Measurements from ENCODE around the gene AKNA.
"Not testable (repeated sequence)": the region's sequence is repeated elsewhere in the genome, so short reads cannot be mapped to it uniquely, and the experiment has no call there.

Gene AKNA

GRCh38 chr9:114342755-114343440 lies 44.9 kb downstream of the AKNA start:
- Mint-ChIP-seq H3K27me3 (no peaks in the 10 kb centered on the region), H3K27ac (ENCODE audit: low read depth) (peak overlapping the region; percentile 32), H3K4me1 (peaks cover 24% of the 10 kb centered on the region), H3K9me3 (no peaks in the 10 kb centered on the region), H3K4me3 (no peak overlapping the region), H3K36me3 (ENCODE audit: insufficient read depth) (peaks cover 84% of the 10 kb centered on the region)
- DNase-seq (ENCODE audit: low spot score in 2 of 2): no peak
- no peak for ATAC-seq (replicated peaks; ENCODE audit: extremely low read depth, poor library complexity, severe bottlenecking)

GRCh38 chr9:114341991-114342390 lies 45.8 kb downstream of the AKNA start:
- DNase-seq (ENCODE audit: low spot score in 2 of 2) (no peak), ATAC-seq (replicated peaks; ENCODE audit: extremely low read depth, poor library complexity, severe bottlenecking) (no peak)
- no peaks in the 10 kb centered on the region for H3K27me3 Mint-ChIP-seq
- H3K4me1 Mint-ChIP-seq: peaks cover 24% of the 10 kb centered on the region
- H3K4me3 Mint-ChIP-seq: no peak overlapping the region
- peak overlapping the region; percentile 85 for H3K27ac Mint-ChIP-seq (ENCODE audit: low read depth)
- peaks cover 84% of the 10 kb centered on the region for H3K36me3 Mint-ChIP-seq (ENCODE audit: insufficient read depth)
- H3K9me3 Mint-ChIP-seq: no peaks in the 10 kb centered on the region

GRCh38 chr9:114341152-114341830 lies 46.5 kb downstream of the AKNA start:
- DNase-seq (ENCODE audit: low spot score in 2 of 2) (no peak), ATAC-seq (replicated peaks; ENCODE audit: extremely low read depth, poor library complexity, severe bottlenecking) (no peak)
- H3K36me3 Mint-ChIP-seq (ENCODE audit: insufficient read depth): peaks cover 83% of the 10 kb centered on the region

GRCh38 chr9:114339130-114339908 lies 48.5 kb downstream of the AKNA start:
- H3K27me3 Mint-ChIP-seq: no peaks in the 10 kb centered on the region
- peak overlapping the region; percentile 49 for H3K27ac Mint-ChIP-seq (ENCODE audit: low read depth)
- peaks cover 24% of the 10 kb centered on the region for H3K4me1 Mint-ChIP-seq
- no peaks in the 10 kb centered on the region for H3K9me3 Mint-ChIP-seq
- peaks cover 83% of the 10 kb centered on the region for H3K36me3 Mint-ChIP-seq (ENCODE audit: insufficient read depth)
- H3K4me3 Mint-ChIP-seq: no peak overlapping the region
- ATAC-seq (replicated peaks; ENCODE audit: extremely low read depth, poor library complexity, severe bottlenecking) (peak; percentile 38), DNase-seq (ENCODE audit: low spot score in 2 of 2) (peak; percentile 27 to 43)

More at GRCh38 chr9:114341152-114341830, 46.5 kb downstream of the AKNA start:
- Mint-ChIP-seq H3K27ac (ENCODE audit: low read depth) (peak overlapping the region; percentile 85), H3K27me3 (no peaks in the 10 kb centered on the region), H3K4me3 (no peak overlapping the region), H3K9me3 (no peaks in the 10 kb centered on the region), H3K4me1 (peaks cover 24% of the 10 kb centered on the region)

GRCh38 chr9:114338187-114338586 lies 49.6 kb downstream of the AKNA start:
- Mint-ChIP-seq H3K4me1 (peaks cover 18% of the 10 kb centered on the region), H3K9me3 (no peaks in the 10 kb centered on the region), H3K4me3 (no peak overlapping the region), H3K27ac (ENCODE audit: low read depth) (no peak overlapping the region), H3K27me3 (no peaks in the 10 kb centered on the region), H3K36me3 (ENCODE audit: insufficient read depth) (peaks cover 74% of the 10 kb centered on the region)
- ATAC-seq (replicated peaks; ENCODE audit: extremely low read depth, poor library complexity, severe bottlenecking) (no peak), DNase-seq (ENCODE audit: low spot score in 2 of 2) (no peak)

- no peak for ATAC-seq (replicated peaks; ENCODE audit: extremely low read depth, poor library complexity, severe bottlenecking)
- no peak for DNase-seq (ENCODE audit: low spot score in 2 of 2)
- peaks cover 71% of the 10 kb centered on the region for H3K36me3 Mint-ChIP-seq (ENCODE audit: insufficient read depth)
- H3K4me3 Mint-ChIP-seq: peak overlapping the region; percentile 20
- peak overlapping the region; percentile 82 for H3K27ac Mint-ChIP-seq (ENCODE audit: low read depth)
- no peaks in the 10 kb centered on the region for H3K27me3 Mint-ChIP-seq
- no peaks in the 10 kb centered on the region for H3K9me3 Mint-ChIP-seq
- peaks cover 21% of the 10 kb centered on the region for H3K4me1 Mint-ChIP-seq
Measured at GRCh38 chr9:114336699-114337395, 50.9 kb downstream of the AKNA start.

GRCh38 chr9:114336157-114336556 lies 51.6 kb downstream of the AKNA start:
- Mint-ChIP-seq H3K27me3 (no peaks in the 10 kb centered on the region), H3K9me3 (no peaks in the 10 kb centered on the region), H3K36me3 (ENCODE audit: insufficient read depth) (peaks cover 68% of the 10 kb centered on the region), H3K4me1 (peaks cover 20% of the 10 kb centered on the region), H3K4me3 (no peak overlapping the region), H3K27ac (ENCODE audit: low read depth) (peak overlapping the region; percentile 82)
- DNase-seq (ENCODE audit: low spot score in 2 of 2) (no peak), ATAC-seq (replicated peaks; ENCODE audit: extremely low read depth, poor library complexity, severe bottlenecking) (no peak)

- no peak for DNase-seq (ENCODE audit: low spot score in 2 of 2)
- Mint-ChIP-seq H3K4me3 (no peak overlapping the region), H3K27me3 (no peaks in the 10 kb centered on the region), H3K36me3 (ENCODE audit: insufficient read depth) (peaks cover 66% of the 10 kb centered on the region), H3K27ac (ENCODE audit: low read depth) (peak overlapping the region; percentile 82), H3K9me3 (no peaks in the 10 kb centered on the region), H3K4me1 (peaks cover 23% of the 10 kb centered on the region)
- no peak for ATAC-seq (replicated peaks; ENCODE audit: extremely low read depth, poor library complexity, severe bottlenecking)
Measured at GRCh38 chr9:114335745-114336144, 52.0 kb downstream of the AKNA start.

- Mint-ChIP-seq H3K36me3 (ENCODE audit: insufficient read depth) (peaks cover 59% of the 10 kb centered on the region), H3K9me3 (no peaks in the 10 kb centered on the region), H3K27ac (ENCODE audit: low read depth) (peak overlapping the region; percentile 82), H3K4me1 (peaks cover 26% of the 10 kb centered on the region), H3K4me3 (no peak overlapping the region), H3K27me3 (no peaks in the 10 kb centered on the region)
- ATAC-seq (replicated peaks; ENCODE audit: extremely low read depth, poor library complexity, severe bottlenecking): no peak
- DNase-seq (ENCODE audit: low spot score in 2 of 2): no peak
Measured at GRCh38 chr9:114334490-114334889, 53.3 kb downstream of the AKNA start.

- H3K9me3 Mint-ChIP-seq; H3K4me3 Mint-ChIP-seq; H3K27me3 Mint-ChIP-seq; H3K27ac Mint-ChIP-seq (ENCODE audit: low read depth); ATAC-seq (replicated peaks; ENCODE audit: extremely low read depth, poor library complexity, severe bottlenecking); DNase-seq (ENCODE audit: low spot score in 2 of 2): not testable (repeated sequence)
- Mint-ChIP-seq H3K4me1 (peaks cover 26% of the 10 kb centered on the region), H3K36me3 (ENCODE audit: insufficient read depth) (peaks cover 53% of the 10 kb centered on the region)
Measured at GRCh38 chr9:114333718-114334117, 54.1 kb downstream of the AKNA start.

GRCh38 chr9:114332474-114333040 lies 55.2 kb downstream of the AKNA start:
- H3K27me3 Mint-ChIP-seq; H3K9me3 Mint-ChIP-seq; DNase-seq (ENCODE audit: low spot score in 2 of 2): not testable (repeated sequence)
- H3K4me3 Mint-ChIP-seq: peak overlapping the region; percentile 40
- peak; percentile 24 for ATAC-seq (replicated peaks; ENCODE audit: extremely low read depth, poor library complexity, severe bottlenecking)
- peaks cover 26% of the 10 kb centered on the region for H3K4me1 Mint-ChIP-seq
- peak overlapping the region; percentile 84 for H3K27ac Mint-ChIP-seq (ENCODE audit: low read depth)
- H3K36me3 Mint-ChIP-seq (ENCODE audit: insufficient read depth): peaks cover 45% of the 10 kb centered on the region
